NCI-H446 treated with DMSO at 0.1 percent for 48 hours (cell line): ENCODE measurements around the gene NEAT1.

Experiments
- DNase-seq: peaks from one replicate; lab custom pipeline; 2025; lab: John Stamatoyannopoulos, UW

The NEAT1 gene

DNA sequence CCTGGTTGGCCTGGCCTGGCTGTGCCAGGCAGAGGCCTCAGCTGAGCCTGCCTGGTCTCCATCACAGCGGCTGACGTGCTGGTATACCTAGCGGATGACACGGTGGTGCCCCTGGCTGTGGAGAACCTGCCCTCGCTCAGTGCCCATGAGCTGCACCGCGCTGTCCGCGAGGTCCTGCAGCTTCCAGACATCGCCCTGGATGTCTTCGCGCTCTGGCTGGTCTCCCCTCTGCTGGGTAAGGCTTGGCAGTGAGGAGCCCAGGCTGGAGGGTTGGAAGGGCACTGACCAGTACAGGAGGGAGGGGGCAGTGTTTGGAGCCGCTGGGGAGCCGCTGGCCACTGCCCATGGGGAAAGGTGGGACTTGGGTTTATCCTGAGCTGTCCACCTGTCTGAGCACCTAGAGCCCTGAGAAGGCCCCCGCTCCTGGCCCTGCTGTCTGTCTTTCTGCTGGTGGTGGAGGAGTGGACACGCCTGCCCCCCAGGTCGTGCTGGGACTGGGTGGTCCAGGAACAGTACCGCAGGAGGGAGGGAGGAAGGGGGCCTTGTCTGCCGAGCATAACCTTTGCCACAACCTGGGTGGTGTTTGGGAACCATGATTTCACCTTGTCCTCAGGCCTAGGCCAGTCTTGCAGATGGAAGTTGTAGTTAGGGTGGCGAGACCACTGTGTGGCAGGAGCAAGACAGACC, 33.2 kb upstream of the NEAT1 start:
- DNase-seq: no peak

GRCh38 chr11:65390099-65390941, 32.3 kb upstream of the NEAT1 start:
- DNase-seq: no peak

DNA sequence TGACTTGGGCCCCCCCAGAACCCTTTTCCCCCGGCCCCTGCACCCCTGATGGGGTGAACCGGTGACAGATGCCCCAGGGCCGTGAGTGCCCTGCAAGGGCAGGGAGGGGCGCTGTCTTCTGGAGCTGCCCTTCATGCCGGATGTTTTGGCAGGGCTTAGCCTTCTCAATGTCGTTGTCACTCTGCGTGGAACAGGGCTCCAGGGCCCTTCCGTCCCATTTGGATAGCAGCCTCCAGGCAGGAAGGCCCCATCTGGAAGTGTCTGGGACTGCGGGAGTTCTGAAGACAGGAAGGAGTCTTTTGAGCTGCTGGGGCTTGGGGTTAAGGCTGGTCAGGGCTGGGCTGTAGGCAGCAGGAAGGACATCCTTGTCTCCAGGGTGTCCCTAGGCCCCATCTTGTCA, 31.6 kb upstream of the NEAT1 start:
- no peak for DNase-seq

DNA sequence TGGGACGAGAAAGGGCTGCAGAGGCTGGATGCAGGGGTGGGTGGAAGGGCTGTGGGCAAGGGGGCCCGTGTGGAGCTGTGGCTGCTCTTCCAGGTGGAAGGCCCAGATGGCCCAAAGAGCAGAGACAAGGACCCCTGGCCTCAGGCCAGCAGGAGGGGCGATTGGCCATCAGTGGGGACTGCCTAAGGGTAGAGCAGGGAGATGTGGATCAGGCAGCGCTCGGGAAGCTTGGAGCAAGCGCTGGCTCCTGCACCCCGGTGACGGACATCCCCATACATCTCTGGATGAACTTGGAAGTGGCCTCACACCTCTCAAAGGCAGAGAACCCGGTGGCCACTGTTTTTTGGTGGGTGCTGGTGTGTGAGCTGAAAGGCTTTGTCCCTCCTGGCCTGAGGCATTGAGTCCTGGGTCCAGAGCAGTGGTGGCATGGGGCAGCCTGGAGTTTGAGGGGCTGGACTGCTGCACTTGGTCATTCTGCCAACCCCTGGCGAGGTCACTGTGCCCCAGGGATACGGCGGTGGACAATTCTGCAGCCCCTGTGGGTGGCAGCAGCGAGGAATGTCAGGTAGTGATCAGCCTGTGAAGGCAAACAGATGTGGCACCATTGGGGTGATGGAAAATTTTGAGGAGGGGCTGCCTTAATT, 30.3 kb upstream of the NEAT1 start:
- no peak for DNase-seq

DNA sequence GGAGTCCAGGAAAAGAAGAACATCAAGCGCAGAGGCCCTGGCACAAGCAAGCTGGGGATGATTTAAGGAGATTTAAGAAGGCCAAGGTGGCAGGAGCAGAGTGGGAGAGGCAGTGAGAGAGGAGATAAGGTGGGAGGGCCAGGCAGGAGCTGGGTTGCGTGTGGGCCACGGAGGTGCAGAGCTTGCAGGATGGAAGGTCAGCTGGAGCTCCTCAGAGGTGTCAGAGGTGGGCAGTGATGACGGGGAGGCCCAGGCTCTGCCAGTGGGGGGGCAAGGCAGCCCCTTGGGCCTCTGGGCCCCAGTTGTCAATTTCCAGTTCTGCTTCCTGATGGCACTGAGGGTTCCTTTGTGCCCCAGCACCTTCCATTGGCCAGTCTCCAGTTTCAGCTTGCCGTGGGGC, 29.7 kb upstream of the NEAT1 start:
- no peak for DNase-seq

DNA sequence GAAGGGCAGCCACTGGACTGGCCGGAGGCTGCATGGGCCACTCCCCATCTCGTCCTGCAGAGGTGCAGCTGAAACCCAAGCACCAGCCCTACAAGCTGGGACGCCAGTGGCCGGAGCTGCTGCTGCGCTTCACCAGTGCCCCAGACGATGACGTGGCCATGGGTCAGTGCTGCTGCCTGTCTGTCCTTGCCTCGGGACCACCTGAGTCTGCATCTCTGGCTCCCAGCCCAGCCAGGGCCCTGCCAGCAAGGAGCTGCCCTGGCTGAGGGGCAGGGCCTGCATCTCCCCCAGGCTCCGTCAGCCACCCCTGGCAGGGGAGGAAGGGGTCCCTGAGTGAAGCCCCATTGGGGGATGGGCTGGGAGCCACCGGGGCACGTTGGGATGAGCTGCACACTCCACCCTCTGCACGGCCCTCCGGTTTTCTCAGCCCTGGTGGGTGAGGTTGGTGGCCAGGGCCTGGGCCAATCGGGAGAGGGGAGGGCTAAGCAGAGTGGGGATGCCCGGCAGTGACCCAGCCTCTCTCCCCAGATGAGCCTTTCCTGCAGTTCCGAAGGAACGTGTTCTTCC, 29.0 kb upstream of the NEAT1 start:
- no peak for DNase-seq

DNA sequence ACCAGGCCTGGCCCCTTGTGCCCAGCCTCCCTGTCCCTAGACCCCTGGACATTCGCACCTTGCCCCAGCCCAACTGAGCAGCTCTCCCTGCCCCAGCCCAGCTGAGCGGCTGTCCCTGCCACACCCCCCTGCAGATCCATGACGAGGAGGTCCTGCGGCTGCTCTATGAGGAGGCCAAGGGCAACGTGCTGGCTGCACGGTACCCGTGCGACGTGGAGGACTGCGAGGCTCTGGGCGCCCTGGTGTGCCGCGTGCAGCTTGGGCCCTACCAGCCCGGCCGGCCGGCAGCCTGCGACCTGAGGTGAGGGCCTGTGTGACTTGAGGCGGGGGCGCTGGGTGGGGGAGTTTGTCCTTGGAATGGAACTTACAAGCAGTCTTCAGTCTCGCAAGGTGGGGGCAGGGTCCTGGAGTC, 28.5 kb upstream of the NEAT1 start:
- DNase-seq: no peak

DNA sequence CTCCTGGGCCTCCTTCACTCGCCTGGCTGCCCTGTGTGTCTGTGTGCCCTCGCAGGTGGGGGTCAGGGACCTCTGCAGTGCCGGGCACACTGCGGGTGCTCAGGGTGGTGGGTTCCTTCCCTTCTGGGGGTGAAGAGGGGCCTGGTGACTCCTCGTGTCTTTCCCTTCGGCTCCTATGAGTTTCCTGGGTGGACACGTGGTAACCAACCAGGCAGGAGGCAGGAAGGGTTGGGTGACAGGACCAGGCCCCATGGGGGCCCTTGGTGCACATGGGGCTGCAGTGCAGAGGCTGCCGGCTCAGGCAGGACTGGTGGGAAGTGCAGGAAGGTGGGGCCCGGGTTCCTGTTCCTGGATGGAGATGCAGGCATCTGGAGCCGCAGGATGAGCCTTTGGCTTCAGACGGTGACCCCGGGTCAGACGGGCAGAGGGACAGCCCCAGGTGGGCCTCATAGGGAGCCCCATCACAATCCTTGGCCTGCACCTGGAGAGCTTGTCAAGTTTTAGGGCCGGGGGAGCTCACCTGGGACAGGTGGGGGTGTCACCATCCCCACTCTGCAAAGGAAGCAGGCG, 26.6 kb upstream of the NEAT1 start:
- no peak for DNase-seq

- no peak for DNase-seq
These were observed 25.5 kb upstream of the NEAT1 start for GRCh38 chr11:65396769-65397745.

- no peak for DNase-seq
These were observed 24.2 kb upstream of the NEAT1 start for GRCh38 chr11:65398362-65398910.

GRCh38 chr11:65399249-65399648, 23.3 kb upstream of the NEAT1 start:
- no peak for DNase-seq

- DNase-seq: no peak
These were observed 22.8 kb upstream of the NEAT1 start for GRCh38 chr11:65399845-65400244.

DNA sequence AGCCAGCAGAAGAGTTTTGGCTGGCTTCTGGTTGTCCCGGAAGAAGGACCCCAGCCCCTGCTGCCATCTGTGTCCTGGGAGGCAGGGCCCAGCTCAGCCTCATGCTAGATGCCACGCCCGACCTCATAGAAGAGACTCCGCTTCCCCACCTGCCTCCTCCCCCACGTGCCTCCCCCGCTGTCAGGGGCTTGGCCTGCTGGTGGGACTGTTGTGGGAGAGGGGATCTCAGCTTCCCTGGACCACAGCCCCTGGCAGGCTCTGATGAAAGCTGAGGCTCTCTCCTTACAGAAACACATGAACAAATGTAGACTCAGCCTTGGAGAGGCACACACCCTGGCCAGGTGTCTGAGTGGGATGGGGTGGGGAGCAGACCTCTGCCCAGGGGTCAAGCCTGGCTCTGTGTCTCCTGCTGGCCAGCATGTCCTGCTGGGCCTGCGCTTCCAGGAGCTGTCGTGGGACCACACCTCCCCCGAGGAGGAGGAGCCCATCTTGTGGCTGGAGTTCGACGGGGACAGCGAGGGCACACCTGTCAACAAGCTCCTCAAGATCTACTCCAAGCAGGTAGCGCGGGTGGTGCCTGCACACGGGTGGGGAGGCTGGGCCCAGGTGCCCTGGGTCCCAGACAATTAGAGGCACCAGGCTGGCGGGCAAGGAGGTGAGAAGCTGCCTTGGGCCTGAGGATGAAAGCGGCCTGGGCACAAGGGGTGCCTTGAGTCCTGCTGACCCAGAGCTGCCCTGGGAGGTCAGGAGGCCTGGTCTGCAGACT, 22.1 kb upstream of the NEAT1 start:
- DNase-seq: no peak

- DNase-seq: no peak
These were observed 21.4 kb upstream of the NEAT1 start for GRCh38 chr11:65401073-65401802.

DNA sequence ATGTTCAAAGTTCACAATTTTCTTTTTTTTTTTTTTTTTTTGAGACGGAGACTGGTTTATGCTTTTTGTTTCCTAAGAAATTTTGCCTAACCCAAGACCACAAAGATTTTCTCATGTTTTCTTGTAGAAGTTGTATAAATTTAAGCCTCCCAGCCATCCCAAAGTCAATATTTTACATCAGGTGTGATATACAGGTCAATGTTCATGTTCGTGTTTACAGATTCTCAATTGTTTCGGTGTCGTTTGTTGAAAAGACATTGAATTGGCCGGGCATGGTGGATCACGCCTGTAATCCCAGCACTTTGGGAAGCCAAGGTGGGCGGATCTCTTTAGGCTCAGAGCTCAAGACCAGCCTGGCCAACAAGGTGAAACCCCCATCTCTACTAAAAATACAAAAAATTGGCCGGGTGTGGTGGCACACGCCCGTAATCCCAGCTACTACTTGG, 20.8 kb upstream of the NEAT1 start:
- DNase-seq: no peak

- no peak for DNase-seq
These were observed 19.8 kb upstream of the NEAT1 start for GRCh38 chr11:65402790-65403189.

DNA sequence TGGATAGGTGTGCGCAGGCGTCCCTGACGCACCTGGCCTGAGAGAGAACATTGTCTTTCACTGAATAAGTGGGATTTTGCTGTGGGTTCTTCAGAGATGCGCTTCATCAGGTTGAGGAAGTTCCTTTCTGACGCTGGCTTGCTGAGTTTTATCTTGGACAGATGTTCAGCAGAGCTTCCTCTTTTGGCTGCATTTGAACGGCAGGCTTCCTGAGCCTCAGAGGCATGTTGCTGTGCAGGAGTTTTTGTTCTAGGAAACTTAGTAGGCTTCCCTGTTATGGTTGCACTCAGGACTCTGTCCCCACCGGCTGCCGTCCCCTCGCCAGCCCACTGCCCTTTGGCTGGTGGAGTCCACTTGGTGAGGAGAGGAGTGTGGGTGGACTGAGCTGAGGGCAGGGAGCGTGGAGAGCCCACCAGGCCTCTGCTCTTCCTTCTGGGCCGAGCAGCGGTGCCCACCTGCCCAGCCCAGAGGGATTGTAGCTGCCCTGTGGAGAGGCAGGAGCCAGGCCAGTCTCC, 18.9 kb upstream of the NEAT1 start:
- no peak for DNase-seq

DNA sequence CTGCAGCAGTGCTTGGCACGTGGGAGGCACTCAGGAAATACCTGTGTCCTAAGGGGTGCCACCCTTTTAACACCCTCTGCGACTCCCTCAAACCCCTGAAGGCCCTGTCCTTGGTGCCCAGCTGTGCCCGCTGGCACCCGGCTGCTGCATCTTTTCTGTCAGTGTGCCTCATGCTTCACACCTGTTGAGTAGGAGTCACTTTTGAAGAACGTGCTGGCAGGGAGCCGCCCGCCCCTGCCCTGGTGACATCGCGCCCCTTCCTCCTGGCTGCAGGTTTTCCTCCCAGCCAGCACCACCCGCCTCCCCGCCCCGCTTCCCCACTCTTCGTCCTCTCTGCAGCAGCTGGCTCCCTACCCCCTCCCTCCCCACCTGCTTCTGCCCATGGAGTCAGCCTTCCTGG, 18.4 kb upstream of the NEAT1 start:
- no peak for DNase-seq
